Effector CD4-positive, alpha-beta T cell (primary cell): ENCODE measurements around the gene PAWR.
"Not testable (repeated sequence)": the region's sequence is repeated elsewhere in the genome, so short reads cannot be mapped to it uniquely, and the experiment has no call there.

Experiments
- DNase-seq: peaks from one replicate; pipeline ENCODE4 v3.0.0-alpha.2; 2020

The PAWR gene

DNA sequence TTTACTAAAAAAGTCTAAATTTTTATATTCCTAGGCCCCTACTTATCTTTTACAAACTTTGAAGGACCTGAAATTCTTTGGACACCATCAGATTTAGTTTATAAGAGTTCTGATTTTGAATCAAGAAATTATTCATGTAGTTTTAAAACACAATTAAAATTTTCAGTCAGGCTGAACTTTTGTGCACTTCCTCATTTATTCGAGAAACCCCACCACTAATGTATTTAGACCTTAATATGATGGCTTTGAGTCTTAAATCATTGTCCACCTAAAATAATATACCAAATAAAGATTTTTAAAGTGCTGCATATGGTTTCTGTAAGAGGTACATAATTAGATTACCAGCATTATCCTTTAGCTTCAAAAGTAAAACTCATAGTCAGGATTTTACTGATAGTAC, 103.4 kb downstream of the PAWR start:
- no peak for DNase-seq

DNA sequence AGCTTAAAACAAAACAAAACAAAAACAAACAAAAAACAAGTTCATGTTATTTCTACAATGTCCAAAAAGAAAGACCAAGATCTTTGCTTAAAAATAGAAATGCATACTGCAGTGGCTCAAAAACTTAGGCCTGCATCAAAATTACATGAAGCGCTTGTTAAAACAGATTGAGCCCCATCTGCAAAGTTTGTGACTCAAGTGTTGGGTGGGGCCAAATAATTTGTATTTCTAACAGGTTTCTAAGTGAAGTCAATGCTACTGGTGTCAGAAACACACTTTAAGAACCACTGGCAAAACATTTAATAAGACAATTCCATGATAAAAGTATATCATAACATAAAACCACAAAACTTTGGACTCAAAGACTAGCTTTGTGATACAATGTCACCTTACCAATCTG, 105.6 kb downstream of the PAWR start:
- no peak for DNase-seq

DNA sequence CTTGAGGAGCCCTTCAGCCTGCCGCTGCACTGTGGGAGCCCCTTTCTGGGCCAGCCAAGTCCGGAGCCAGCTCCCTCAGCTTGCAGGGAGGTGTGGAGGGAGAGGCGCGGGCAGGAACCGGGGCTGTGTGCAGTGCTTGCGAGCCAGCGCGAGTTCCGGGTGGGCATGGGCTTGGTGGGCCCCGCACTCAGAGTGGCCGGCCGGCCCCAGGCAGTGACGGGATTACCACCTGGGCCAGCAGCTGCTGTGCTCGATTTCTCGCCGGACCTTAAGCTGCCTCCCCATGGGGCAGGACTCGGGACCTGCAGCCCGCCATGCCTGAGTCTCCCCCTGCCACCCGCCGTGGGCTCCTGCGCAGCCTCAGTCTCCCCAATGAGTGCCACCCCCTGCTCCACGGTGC, 116.9 kb downstream of the PAWR start:
- DNase-seq: no peak

DNA sequence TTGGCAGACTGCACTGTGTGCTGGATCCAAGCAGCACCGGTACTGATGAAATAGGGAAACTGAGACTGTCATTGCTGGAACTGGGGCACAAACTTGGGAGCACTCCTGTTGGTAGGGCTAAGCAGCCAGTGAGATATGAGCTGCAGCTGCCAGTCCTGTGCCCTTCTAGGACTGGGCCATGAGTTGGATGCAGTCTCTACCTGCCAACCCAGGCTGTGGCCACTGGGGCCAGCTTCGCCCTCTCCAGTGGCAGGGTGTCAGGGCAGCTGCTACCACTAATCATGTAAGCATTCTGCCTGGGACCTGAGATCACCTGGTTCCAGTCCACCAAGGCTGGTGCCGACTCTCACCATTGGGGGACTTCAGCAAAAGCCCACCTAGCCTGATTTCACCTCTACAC, 121.1 kb downstream of the PAWR start:
- no peak for DNase-seq

DNA sequence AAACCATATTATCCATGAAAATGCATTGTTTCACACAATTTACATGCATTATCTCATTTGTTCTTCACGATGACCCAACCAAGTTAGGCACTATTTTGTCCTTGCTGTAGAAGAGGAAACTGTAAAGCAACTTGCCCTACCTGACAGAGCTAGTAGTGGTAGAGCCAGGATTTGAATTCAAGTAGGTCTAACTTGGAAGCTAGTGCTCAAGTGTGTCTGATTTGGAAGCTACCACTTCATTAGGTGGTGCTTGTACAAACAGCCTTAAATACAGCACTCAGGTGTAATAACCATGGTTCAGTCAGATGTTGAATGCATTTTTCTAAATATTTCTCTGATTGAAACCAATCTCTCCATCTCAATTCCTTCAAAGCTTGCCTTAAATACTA, 123.6 kb downstream of the PAWR start:
- DNase-seq: no peak

DNA sequence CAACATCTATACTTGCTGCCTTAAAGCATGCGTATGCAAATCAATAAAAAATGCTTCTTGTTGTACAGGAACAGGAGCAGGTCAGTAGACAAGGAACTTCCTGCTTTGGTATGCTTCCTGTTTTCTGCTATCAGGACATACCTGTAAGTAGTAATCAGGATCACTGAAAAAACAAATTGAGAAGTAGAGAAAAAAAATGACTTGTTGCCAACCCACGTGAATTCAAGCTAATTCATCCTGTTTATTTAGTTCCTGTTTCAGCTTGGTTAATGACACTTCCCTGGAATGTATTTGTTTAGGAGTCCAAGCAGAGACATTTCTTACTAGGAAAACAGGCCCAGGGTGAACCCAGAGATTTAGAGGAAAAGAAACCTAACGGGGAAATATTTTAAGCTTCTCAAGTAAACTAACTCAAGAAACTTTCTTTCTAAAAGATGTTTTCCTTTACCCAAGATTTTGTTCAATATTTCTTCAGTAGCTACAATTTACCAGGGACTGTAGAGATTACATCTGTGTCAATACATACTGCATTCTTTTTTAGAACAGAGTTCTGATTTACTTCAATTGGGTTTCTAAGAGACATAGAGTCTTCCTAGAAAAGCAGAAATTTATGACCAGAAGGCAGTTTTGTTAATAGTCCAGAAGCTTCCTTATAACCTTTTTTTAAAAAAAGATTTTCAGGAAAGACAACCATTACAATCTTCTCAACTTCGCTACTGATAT, 124.2 kb downstream of the PAWR start:
- DNase-seq: no peak

DNA sequence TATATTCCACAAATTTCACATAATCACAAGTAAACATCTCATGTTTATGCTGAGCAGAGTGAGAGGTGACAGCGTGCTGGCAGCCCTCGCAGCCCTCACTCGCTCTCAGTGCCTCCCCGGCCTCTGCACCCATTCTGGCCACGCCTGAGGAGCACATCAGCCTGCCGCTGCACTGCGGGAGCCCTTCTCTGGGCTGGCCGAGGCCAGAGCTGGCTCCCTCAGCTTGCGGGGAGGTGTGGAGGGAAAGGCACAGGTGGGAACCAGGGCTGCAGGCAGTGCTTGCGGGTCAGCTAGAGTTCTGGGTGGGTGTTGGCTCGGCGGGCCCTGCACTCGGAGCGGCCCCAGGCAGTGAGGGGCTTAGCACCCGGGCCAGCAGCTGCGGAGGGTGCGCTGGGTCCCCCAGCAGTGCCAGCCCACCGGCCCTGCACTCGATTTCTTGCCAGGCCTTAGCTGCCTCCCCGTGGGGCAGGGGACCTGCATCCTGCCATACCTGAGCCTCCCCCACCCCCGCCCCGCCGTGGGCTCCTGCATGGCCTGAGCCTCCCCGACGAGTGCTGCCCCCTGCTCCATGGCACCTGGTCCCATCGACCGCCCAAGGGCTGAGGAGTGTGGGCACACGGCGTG, 125.9 kb downstream of the PAWR start:
- not testable (repeated sequence) for DNase-seq

DNA sequence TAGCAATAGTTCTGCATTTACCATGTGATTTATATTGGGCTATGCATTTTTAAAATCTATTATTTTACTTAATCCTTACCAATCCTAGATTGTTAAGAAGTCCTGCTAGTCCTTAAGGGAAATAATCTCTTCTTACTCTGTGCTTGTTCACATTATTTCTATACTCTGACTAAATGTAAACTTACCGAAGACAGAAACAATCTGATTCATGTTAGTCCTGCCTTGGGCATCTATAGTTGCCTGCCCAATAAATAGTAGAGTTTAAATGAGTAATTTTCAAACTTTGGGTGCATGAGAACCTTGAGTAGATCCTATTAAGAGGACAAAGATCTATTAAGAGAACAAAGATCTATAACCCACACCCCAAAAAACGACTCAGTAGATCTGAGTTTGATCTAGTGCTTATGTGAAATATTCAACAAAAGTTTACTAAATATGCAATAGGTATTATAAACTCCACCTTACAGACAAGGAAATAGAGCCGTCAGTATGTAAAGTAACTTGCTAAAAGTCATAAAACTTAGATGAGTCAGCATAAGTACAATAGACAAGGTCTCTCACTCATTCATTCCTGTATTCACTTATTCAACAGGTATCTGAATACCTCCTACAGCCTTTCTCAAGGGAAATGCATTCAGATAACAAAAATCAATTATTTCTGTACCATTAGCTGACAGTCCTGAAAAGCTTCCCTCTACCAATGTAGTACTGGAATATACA, 127.6 kb downstream of the PAWR start:
- DNase-seq: no peak

DNA sequence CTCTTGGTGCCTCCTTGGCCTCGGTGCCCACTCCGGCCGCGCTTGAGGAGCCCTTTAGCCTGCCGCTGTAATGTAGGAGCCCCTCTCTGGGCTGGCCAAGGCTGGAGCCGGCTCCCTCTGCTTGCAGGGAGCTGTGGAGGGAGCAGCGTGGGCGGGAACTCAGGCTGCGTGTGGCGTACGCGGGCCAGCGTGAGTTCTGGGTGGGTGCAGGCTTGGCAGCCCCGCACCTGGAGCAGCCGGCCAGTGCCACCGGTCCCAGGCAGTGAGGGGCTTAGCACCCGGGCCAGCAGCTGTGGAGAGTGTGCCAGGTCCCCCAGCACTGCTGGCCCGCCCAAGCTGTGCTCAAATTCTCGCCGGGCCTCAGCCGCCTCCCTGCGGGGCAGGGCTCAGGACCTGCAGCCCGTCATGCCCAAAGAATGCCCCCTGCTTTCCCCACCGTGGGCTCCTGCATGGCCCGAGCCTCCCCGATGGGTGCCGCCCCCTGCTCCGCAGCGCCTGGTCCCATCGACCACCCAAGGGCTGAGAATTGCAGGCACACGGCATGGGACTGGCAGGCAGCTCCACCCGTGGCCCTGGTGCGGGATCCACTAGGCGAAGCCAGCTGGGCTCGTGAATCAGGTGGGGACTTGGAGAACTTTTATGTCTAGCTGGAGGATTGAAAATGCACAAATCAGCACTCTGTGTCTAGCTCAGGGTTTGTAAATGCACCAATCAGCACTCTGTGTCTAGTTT, 129.2 kb downstream of the PAWR start:
- no peak for DNase-seq

DNA sequence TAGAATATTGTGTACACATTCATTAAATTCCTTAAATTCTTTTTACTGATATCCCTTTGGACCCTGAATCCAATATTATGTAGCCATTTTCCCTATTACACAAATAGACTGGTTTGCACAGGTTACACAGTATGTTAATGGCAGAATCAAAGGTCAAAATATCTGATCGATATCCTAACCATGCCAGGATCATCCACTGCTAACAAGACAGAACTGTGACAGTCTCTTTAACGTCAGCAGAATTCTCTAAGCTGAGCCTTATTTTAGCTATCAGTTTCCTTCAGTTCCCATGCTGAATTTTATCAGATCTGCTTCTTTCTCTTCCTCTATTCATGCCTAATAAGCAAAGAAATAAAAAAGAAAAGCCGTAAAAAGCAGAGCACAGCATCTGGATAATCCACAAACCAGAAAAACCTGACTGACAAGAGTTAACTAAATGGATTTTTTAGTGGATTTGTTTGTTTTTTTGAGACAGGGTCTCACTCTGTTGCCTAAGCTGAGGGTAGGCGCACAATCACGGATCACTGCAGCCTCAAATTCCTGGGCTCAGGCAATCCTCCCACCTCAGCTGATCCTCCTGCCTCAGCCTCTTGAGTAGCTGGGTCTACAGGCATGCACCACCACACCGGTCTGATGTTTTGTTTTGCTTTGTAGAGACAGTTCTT, 130.4 kb downstream of the PAWR start:
- DNase-seq: no peak

DNA sequence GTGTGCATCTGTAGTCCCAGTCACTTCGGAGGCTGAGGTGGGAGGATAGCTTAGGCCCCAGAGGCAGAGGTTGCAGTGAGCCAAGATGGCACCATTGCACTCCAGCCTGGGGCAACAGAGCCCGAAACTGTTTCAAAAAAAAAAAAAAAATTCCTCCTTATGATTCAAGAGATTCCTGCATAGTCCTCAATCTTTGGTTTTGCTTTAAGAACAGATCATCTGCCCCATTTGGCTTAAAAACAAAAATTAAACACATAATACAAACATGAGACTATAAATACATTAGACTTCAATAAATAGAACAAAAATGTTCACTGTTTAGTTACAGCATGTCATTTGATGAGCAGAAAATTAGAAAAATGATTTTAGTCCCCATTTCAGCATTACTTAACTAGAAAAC, 131.2 kb downstream of the PAWR start:
- DNase-seq: no peak

DNA sequence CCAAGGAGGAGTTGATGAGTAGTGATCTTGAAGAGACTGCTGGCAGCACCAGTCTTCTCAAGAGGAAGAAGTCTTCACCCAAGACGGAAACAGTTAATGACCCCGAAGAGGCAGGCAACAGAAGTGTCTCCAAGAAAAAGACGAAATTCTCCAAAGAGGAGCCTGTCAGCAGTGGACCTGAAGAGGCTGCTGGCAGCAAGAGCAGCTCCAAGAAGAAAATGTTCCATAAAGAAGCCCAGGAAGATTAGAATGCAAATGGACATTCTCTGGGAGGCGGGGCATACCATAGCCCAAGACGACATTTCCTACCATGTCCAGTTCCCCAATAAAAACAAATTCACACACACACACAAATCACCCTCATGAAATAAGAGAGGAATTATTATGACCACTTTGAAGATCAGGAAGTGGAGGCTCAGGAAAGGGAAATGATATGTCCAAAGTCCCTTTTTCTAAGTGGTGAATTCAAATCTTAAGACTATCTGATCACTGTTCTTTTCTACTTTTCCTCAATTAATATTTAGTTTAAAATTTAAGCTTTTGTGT, 131.8 kb downstream of the PAWR start:
- no peak for DNase-seq

DNA sequence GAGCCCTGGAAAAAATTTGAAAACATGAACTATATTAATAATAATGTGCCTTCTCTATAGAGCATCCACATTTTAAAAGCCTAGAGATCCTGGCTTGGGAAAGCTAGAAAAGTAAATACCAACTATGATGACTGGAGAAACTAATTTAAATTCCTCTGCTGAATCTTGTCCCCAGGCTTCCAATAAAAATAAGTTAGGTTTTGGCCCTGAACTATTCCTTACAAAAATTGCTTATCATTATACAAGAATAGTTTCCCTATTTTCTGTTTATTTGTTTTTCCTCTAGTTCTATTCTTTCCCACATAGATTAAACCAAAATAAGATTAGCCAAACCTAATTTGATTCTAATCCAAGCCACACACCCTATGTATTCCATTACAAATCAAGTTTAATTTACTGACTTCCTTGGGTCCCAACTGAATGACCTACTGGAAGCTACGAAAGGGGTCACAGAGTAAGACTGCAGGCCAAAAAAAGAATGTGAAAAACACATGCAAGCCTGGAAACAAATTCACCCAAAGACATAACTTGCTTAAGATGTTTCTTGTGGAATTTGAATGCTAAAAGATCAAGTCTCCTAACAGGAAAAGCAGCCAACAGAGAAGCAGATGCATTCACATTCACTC, 133.0 kb downstream of the PAWR start:
- no peak for DNase-seq

DNA sequence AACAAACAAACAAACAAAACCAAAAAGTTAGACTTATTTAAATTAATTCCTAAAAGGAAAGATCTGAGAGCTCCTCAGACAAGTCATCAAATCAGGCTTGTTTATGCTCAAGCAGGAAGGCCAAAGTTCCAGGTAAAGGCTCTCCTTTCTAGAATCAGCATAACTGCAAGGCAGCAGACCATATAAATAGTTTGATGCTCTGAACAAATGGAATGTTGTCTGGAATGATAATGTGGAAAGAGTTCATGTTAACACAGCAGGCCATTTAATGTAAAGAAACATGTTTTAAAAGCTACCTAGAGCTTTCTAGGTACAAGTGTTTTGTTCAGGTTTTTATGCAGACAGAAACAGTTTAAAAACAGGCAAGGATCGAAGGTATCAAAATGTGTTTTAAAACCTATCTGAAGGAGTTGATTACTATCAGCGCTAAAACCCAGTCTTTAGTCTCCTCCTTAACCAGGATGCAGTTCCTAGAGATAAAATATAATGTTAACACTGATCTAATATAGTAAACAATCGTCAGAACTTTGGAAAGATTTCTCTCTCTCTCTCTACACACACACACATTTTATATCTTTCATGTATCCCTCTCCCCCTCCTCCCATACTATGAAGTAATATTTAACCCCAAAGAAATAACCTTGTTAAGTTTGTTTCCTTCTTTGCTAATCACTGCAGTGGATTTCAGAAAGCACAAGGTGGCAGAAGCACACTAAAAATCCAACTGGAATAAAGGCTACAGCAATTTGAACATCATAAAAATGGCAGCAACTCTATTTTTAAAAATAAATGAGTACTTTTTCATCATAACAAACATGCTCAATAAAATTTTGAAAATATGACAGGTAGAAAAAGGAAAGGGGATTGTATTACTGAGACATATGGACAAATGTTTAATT, 135.5 kb downstream of the PAWR start:
- DNase-seq: no peak

DNA sequence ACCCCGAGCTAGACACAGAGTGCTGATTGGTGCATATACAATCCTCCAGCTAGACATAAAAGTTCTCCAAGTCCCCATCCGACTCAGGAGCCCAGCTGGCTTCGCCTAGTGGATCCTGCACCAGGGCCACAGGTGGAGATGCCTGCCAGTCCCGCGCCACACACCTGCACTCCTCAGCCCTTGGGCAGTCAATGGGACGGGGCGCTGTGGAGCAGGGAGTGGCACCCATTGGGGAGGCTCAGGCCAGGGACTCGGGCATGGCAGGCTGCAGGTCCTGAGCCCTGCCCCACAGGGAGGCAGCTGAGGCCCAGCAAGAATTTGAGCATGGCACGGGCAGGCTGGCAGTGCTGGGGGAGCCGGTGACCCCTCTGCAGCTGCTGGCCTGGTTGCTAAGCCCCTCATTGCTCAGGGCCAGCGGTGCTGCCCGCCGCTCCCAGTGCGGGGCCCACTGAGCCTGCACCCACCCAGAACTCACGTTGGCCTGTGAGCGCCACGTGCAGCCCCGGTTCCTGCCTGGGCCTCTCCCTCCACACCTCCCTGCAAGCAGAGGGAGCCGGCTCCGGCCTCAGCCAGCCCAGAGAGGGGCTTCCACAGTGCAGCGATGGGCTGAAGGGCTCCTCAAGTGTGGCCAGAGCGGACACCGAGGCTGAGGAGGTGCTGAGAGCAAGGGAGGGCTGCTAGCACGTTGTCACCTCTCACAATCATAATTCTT, 136.7 kb downstream of the PAWR start:
- no peak for DNase-seq

DNA sequence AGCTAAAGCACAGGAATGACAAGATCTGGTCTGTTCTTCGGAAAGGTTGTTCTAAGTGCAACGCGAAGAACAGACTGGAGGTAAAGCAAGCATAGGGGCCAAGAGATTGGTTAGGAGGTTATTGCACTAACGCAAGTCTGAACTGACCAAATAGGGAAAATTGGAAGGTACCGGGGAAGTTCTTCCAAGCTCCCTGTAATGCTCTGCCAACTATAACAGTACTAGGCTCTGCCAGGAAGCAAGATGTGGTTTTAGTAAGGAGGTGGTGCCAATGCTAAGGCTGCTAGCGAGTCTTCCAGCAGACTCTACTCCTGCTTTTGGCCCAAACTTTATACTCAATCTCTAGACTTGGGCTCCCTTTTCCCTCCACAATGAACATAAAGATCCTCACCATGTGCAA, 138.6 kb downstream of the PAWR start:
- DNase-seq: no peak

DNA sequence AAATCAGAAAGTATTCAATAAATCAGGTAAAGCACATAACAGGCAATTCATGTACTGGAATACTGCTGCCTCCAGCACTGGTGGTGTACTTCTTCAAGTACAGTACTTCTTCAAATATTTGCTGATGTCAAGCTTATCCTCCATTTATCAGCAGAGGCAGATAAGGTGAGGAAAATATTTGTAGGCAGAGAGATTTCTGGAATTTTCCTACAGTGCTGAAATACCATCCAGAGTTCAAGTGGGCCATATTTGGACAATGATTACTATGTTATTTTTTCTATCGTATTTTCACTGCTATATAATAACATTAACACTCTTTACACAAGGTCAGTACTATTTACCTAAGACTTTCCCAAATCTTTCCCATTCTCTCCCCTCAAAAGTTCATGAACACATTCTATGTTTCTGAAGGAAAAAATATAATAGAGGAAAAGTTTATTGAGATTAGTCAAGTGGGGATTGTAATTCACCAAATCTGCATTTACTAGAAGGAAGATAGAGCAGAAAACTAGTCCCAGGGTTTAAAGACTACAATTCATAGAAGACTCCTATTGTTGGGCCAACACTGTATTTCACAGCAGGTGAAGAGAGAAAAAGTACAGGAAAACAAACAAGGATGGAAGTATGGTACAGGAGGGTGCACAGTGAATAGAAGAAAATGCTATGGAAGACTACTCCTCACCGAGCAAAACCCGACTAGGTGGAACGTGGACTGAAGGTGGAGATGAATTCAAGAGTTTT, 141.1 kb downstream of the PAWR start:
- no peak for DNase-seq

DNA sequence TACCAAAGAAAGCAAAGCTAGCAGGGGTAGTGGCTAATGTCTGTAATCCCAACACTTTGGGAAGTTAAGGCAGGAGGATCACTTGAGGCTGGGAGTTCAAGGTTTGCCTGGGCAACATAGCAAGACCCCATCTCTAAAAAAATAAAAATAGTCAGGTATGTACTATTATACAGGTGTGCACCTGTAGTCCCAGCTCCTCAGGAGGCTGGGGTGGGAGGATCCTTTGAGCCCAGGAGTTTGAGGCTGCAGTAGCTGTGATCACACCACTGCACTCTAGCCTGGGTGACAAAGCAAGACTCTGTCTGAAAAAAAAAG, 142.2 kb downstream of the PAWR start:
- DNase-seq: no peak

DNA sequence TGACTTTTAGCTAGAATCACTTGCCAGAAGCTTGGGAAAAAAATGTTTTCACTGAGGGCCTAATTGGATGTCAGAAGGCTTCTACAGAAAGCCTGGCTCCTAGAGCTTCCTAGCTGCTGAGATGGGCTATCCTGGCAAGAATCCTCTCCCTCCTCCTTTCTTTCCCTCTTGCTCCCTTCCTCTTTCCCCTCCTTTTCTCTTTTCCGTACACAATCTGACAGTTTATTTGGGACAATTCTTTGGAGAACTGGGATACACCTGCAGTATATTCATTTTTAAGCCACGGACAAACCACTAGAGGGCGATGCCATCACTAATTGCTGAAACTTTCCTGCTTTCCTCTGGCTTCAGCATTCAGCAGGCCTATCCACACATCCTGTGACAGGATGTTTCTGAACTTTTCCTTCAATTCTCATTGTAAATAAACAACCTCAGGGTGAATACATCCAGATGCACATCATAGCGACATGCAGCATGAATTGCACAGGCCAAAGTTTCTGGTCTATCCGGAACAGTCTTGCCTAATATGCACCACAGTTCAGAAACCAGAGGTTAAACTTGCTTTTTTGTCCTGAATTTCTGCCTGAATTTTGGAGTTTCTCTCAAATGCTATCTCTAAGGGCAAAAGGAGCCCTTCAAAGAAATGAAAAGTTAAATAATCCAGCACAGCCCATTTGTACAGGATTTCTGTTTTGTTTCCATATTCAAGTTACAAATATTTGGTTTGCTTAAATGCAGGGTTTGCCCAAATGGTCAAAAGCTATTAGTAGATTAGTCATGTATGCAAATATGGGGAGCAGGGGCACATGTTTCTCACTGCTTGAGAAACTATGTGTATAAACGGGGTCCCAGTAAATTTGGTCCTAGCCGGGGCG, 142.8 kb downstream of the PAWR start:
- no peak for DNase-seq
